ENCODE measurements around the gene EPC2.
"Not testable (repeated sequence)": the region's sequence is repeated elsewhere in the genome, so short reads cannot be mapped to it uniquely, and the experiment has no call there.

The EPC2 gene

DNA sequence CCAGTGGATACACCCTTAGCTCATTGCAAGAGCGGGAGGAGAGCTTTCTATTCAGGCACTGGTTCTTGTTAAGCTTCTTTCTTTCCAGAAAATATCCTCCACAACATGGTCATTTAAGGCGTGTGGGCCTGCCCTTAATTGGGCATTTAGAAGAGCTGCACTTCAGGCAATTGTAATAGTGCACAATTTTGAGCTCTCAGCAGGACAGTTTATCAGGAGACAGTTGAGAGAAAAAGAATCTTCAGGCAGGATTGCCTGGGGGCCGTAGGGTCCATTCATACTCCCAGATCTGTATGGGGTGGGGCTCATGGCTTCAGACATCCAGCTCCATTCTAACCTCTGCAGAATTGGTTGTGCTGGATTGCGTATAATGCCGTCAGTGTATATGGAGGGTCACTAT lies 6.0 kb upstream of the EPC2 start:
- DNase-seq (ENCODE audit: insufficient read length, low spot score) (no peak), FAIRE-seq (no peak)

DNA sequence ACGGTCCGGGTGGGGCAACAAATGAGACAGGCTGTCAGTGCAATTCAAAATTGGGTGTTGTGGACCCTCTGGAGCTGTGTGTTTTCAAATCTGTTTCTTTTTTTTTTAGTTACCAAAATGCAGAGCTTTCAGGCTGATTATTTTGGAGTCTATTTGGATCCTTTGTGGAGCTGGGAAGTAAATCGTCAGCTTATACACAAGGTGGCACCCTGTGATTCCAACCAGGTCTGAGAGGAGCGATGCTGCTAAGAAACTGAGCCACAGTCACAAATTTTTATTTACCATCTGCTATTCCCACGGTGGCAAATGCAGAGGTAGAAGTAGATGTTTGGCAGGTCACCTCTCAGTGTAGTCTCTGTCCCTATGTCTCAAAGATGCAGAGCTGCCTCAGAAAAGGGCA lies 3.8 kb upstream of the EPC2 start:
- DNase-seq (ENCODE audit: insufficient read length, low spot score) (no peak), FAIRE-seq (no peak)

DNA sequence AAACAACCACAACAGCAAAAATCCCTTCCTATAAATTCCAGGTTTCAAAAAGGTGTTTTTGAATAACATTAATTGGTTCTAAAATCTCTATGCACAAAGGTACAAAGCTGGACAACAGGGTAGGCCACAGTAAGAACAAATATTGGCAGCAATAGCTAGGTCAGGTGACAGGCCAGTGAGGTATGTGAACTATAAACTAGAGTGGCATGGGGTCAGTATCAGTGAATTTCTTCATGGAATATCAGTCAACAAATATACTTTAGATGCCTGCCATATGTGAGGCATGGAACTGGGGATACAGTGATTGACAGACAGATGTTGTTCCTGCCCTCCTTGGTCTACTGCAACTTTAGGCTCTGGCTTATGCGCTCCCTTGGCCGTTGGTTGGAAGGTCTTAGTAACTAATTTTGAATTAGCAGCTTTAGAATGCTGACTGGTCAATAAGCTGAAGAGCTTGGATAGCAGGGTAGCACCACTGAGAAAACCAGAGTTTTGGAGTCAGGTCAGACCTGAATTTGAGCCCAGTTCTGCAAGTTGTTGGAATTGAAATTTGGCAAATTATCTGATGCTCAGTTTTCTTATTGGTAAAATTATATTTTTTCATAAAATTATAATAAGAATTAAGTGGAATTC lies 2.3 kb upstream of the EPC2 start:
- FAIRE-seq (no peak), DNase-seq (ENCODE audit: insufficient read length, low spot score) (no peak)

DNA sequence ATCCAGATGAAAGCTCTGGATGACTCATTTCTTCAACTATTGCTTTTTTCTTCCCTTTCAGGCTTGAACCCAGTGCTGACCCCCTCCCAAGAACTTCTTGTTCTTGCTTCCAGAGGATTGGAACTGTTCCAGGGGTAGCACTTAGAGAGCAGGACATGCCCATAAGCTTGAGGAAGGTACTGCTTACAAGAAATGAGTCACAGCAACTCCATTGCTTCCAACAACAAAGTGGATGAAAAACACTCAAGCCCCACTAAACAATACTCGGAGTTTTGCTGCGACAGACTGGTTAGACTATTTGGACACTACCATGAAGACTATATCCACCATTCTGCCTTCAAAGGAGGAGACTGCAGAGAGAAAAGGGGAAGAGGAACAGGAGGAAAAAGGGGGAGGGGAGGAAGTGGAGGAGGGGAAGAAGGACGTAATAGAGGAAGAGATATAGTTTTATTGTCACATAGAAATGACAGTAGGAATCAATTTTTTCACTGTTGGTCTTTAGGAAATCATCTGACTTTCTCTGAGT lies 1.6 kb upstream of the EPC2 start:
- DNase-seq (ENCODE audit: insufficient read length, low spot score): no peak
- no peak for FAIRE-seq

DNA sequence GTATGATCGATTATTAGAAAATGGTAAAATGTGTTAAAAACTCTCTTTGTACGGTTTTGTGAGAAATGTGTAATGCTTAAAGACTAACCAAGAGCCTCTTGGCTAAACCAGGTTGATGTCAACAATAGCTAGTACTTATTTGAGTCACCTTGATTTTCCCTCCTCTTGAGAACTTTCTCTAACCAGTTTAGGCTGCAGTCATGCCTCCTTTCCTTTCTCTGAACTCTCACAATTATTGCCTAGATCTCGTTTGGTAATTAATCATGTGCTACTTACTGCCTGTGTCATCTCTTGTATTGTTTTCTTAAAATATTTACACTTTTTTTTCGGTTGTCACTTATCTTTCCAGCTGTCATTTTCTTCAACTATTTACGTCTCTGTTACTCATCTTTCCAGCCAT lies 1.1 kb upstream of the EPC2 start:
- peak; percentile 9 for DNase-seq (ENCODE audit: insufficient read length, low spot score)

DNA sequence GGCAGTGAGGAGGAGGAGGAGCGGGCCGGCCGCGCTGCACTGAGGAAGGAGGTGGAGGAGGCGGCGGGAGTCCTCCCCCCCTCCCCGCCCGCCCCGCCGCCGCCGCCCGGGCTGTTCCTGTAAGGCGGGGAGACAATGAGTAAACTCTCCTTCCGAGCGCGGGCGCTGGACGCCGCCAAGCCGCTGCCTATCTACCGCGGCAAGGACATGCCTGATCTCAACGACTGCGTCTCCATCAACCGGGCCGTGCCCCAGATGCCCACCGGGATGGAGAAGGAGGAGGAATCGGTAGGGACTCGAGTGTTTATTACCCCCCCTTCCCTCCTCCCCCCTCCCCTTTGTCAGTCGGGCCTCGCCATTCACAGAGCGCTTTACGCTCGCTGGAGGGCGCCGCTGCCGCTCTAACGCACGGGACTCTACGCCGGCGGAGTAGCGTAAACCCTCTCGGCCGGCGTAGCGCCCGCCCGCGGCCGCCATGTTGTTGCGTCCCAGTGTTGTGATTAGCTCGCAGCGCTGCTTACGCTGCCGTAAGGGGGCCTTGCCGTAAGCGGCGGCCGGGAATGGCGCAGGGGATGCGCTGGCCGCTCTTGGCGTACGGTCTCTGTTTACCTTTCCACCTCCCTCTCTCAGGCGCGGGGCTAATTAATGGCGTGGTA lies 460 bp downstream of the EPC2 start:
- peak; percentile 97 for FAIRE-seq
- DNase-seq (ENCODE audit: insufficient read length, low spot score): peak; percentile 44

More for the DNA sequence above, 1.1 kb upstream of the EPC2 start:
- peak; percentile 48 for FAIRE-seq

DNA sequence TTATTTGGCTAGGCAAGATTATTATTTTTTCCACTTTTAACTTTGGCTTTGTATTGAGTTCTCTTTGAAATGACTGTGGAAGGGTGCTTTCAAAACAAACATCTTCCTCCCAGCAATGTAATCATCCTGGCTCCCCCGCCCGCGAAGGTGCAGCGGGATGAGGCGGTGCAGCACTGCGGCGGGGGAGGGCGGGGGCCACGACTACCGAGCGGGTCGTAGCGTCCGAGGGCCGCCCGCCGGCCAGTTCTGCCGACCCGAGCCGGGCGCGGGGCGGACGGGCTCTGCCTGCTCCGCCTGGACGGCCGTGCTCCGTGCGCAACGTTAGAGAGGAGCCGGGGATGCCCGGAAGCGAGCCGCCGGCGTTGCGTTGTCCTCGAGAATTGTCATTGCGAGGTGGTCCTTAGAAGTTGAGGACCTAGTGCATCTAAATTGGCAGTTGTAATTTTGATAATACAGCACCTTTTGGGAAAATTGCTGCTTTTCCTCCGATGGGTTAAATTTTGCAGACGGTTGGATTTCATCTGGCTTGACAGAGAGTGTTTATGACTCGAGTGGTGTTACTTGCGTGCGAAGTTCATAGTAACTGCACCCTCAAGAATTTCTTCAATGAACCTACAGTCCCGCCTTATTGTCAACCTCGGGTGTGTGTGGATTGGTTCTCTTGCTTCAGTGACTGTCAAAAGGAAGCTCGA lies 1.1 kb downstream of the EPC2 start:
- DNase-seq (ENCODE audit: insufficient read length, low spot score) (peak; percentile 40), FAIRE-seq (peak; percentile 98)

DNA sequence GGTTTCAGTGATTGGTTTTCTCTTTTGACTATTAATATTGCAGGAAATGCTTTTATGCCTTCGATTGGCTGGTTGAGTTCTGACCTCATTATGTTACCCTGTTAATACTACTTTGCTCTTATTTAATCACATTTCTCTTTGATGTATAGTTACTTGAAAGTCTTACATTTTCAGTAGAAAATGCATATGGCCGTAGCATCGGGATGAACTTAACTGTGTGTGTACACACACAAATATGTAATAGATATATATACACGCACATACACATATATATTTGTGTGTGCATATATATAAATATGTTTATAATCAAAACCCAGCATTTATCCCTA lies 1.6 kb downstream of the EPC2 start:
- DNase-seq (ENCODE audit: insufficient read length, low spot score) (no peak), FAIRE-seq (no peak)

DNA sequence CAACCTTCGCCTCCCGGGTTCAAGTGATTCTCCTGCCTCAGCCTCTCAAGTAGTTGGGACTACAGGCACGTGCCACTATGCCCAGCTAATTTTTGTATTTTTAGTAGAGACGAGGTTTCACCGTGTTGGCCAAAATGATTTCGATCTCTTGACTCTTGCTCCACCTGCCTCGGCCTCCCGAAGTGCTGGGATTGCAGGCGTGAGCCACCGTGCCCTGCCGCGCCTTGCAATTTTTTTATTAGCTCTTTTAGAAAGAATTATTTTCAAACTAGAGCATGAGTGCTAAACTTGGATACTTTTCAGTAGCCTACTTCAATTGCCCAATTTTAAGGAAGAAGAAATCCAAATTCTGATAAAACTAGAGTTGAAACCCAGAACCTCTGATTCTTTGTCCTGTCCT lies 3.2 kb downstream of the EPC2 start:
- not testable (repeated sequence) for DNase-seq (ENCODE audit: insufficient read length, low spot score); FAIRE-seq

DNA sequence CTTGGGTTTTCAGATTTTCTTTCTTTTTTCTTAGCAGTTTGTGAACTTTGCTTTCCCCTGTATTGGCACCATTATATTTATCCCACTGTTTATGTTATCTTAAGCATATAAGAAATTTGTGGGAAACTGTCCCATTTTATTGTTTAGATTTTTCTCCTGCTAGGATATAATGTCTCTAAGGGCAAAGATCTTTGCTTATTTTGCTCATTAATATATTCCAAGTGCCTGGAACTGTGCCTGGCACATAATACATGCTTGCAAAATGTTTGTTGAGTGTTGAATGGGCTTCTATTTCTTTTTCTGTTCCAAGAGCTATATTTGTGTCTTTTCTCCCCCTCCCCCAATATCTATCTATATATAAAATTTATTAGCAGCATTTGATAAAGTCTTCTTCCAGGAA lies 5.4 kb downstream of the EPC2 start:
- DNase-seq (ENCODE audit: insufficient read length, low spot score) (no peak), FAIRE-seq (no peak)

DNA sequence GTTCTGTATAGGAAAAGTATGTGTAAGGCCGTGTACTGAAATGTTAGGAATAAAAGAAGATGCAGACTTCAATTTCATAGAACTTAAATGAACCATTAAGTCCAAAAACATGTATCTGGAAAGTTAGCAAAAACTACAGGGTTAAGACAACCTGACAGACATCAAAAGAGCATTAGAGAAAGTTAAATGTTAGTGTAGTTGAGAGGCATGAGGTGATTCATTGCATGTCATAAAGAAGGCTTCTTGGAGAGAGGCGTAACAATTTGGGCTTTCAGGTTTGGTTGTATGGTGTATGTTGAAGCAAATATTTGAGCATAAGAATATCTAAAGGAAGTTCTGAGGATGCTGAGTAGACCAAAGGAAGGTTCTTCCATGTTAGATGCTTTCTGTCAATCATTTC lies 6.3 kb downstream of the EPC2 start:
- DNase-seq (ENCODE audit: insufficient read length, low spot score): no peak
- peak; percentile 33 for FAIRE-seq

DNA sequence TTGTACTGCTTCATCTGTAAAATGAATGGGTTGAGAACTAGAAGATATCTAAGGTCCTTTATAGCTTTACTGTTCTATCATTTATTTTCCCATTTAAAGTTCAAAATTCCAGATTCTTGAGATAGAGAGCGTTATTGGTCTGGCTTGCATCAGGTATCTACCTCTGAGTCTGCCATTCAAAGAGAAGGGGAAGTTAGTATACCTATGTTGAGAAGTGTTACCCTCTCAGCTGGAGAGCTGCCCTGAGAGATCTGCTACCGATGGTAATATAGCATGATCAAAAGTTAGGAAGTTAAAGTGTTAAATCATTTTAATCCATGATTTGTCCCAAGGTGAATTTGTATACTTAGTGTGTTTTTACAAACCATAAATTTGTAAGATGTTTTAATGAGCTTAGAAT lies 7.4 kb downstream of the EPC2 start:
- FAIRE-seq: peak; percentile 70
- DNase-seq (ENCODE audit: insufficient read length, low spot score): no peak

DNA sequence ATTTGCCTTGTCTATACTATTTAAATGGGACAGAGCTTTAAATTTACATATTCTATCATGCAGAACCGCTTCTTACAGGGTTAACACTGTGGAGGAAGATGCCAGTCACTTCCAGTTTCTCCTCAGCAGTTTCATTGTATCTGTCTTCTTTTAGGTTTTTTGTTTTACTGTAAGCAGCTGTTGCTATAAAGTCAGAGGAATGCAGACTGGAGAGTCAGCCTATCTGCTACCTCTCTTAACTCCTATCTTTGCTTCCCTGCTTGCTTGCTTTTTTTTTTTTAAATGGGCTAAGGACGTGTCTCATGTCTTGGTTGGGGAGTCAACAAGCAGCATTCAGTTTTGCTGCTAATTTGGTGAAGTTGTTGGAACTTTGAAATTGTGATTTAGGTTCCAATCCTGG lies 8.9 kb downstream of the EPC2 start:
- peak; percentile 4 for DNase-seq (ENCODE audit: insufficient read length, low spot score)
- FAIRE-seq: peak; percentile 84

DNA sequence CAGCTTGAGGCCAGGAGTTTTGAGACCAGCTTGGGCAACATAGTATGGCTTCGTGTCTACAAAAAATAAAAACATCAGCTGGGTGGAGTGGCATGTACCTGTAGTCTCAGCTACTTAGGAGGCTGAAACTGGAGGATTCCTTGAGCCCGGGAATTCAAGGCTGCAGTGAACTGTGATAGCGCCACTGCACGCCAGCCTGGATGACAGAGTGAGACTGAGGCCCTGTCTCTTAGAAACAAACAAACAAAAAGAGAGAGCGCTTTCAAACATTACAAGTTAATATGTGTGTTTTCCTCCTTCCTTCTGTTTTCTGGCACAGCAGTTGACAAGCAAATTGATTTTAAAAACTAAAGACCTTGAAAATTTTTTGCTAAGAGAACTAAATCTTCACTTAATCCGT lies 9.9 kb downstream of the EPC2 start:
- FAIRE-seq: no peak
- no peak for DNase-seq (ENCODE audit: insufficient read length, low spot score)

DNA sequence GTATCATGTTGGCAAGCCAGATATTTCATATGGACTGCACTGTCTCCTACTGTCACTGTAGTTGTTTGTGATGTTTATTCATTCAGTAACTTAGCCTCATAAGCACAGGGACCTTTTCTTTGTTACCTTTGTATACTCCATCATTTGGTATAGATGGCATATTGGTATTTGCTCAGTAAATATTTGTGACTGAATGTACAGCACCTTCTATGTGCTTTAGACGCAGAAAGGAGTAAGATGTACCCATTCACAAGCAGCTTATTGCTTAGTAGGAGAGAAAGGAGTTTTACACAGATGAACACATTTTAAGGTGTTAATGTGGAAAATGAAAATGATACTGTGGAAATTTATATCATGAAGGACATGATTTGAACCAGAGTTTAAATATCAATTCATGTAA lies 12.0 kb downstream of the EPC2 start:
- no peak for FAIRE-seq
- DNase-seq (ENCODE audit: insufficient read length, low spot score): no peak

DNA sequence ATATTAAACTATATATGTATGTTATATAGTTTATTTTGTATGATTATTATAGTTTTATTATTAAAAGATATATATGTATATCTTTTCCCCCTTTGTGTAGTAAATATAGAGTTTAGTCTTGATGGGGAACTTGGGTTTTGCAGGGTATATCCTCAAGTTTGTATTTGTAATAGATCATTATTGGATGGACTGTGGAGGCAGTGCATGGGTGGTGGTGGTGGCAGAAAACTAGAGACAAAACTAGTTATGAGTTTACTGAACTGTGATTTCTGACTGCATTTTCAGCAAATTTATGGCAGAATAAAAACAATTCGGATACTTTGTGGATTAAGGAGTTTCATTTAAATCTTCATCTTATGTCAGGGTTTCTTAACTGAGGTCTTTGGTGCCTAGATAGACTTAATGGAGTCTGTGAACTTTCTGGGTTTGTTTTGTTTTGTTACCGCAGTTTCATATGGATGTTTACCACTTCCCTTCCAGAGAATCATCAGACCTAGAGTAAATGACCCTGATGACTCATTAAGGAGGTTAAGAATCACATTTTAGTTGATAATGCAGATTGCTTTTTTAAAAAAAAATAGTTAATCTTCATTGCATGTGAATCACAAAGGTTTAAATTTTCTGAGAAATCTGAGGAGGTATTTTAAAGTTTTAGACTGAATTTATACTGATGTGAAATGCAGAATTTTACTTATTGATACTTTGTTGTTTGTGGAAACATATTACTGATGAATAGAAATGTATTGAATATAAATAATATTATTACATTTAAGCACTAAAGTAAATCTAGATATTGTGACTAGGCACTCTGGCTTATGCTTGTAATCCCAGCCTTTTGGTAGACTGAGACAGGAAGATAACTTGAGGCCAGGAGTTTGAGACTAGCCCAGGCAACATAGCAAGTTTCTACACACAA lies 14.5 kb downstream of the EPC2 start:
- peak; percentile 70 for FAIRE-seq
- DNase-seq (ENCODE audit: insufficient read length, low spot score): peak; percentile 8

DNA sequence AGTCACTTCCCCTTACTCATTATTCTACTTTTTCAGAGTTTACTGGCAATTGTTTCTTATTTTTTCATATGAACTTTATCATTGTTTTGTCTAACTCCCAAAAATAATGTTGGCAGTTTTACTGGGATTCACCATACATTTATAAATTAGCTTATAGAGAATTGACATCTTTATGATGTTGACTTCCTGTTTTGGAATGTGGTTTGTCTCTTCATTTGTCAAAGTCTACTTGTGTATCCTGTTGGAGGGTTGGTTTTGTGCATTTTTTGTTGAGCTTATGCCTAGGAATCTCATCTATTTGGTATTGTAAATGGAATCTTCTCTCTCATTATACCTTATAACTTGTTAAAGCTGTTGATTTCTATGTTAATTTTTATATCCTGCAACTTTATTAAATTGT lies 16.4 kb downstream of the EPC2 start:
- DNase-seq (ENCODE audit: insufficient read length, low spot score): no peak
- no peak for FAIRE-seq

DNA sequence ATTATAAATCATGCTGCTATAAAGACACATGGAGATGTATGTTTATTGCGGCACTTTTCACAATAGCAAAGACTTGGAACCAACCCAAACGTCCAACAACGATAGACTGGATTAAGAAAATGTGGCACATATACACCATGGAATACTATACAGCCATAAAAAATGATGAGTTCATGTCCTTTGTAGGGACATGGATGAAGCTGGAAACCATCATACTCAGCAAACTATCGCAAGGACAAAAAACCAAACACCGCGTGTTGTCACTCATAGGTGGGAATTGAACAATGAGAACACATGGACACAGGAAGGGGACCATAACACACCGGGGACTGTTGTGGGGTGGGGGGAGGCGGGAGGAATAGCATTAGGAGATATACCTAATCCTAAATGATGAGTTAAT lies 17.8 kb downstream of the EPC2 start:
- not testable (repeated sequence) for FAIRE-seq; DNase-seq (ENCODE audit: insufficient read length, low spot score)

DNA sequence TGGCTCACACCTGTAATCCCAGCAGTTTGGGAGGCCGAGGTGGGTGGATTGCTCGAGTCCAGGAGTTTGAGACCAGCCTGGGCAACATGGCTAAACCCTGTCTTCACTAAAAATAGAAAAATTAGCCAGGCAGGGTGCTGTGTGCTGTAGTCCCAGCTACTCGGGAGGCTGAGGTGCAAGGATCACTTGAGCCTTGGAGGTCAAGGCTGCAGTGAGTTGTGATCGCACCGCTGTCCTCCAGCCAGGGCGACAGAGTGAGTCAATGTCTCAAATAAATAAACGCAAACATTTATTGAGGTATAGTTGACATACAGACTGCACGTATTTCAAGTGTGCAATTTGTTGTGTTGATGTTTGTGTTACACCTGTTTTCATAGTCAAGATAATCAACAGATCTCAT lies 19.7 kb downstream of the EPC2 start:
- FAIRE-seq (no peak), DNase-seq (ENCODE audit: insufficient read length, low spot score) (no peak)

DNA sequence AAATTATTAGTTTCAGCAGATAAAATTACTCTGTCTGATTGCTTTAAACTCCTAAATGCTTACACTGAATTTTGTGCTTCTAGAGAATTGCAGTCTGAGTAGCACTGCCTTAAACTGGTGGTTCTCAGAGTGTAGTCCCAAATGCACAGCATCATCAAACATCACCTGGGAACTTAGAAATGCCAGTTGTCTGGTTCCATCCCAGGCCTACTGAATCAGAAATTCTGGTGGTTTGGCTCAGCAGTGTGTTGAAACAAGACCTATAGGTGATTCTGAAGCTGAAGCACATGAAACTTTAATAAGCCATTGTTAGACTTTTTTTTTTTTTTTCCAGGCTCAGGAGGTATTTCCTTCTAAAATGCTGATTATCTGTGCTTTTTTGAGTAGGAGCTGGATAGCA lies 22.0 kb downstream of the EPC2 start:
- no peak for FAIRE-seq
- no peak for DNase-seq (ENCODE audit: insufficient read length, low spot score)
